Smooth muscle cell (in vitro differentiated cells): ENCODE data around the gene PPFIA4. TPM values are rescaled to one million over a fixed set of nuclear protein-coding genes. Genes with fewer than 3 reads are reported as not detected.

ENCODE experiments used
- DNase-seq: peaks from one replicate; lab custom pipeline; 2025; ENCODE audit not compliant: unreplicated experiment; lab: John Stamatoyannopoulos, UW
- H2AFZ ChIP-seq: fragments of 200-600 bp; sonication (generic); 2 replicates; pipeline ENCODE4 v1.6.0; 2016; ENCODE audit warnings: antibody characterized with exemption, low read depth, mild to moderate bottlenecking
- H3F3A ChIP-seq: fragments of 200-600 bp; sonication (generic); 2 replicates; pipeline ENCODE4 v1.6.0; 2017; ENCODE audit warnings: antibody characterized with exemption, low read depth
- H3K27ac ChIP-seq: fragments of 200-600 bp; sonication (generic); 2 replicates; pipeline ENCODE4 v1.5.1; 2016; ENCODE audit warnings: low read depth, mild to moderate bottlenecking
- H3K27me3 ChIP-seq: fragments of 200-600 bp; sonication (generic); 2 replicates; pipeline ENCODE4 v1.6.1; 2016; ENCODE audit warnings: low read depth, mild to moderate bottlenecking
- H3K36me3 ChIP-seq: fragments of 200-600 bp; sonication (generic); 2 replicates; pipeline ENCODE4 v1.5.1; 2016; ENCODE audit warnings: low read depth
- H3K4me1 ChIP-seq: fragments of 200-600 bp; sonication (generic); 2 replicates; pipeline ENCODE4 v1.5.1; 2016; ENCODE audit warnings: low read depth
- H3K4me2 ChIP-seq: fragments of 200-600 bp; sonication (generic); 2 replicates; pipeline ENCODE4 v1.6.0; 2016; ENCODE audit warnings: mild to moderate bottlenecking
- H3K4me3 ChIP-seq: fragments of 200-600 bp; sonication (generic); 2 replicates; pipeline ENCODE4 v1.5.1; 2016; ENCODE audit warnings: mild to moderate bottlenecking
- H3K79me2 ChIP-seq: fragments of 200-600 bp; sonication (generic); 2 replicates; pipeline ENCODE4 v1.6.0; 2016; ENCODE audit warnings: low read depth, mild to moderate bottlenecking
- H3K9ac ChIP-seq: fragments of 200-600 bp; sonication (generic); 2 replicates; pipeline ENCODE4 v1.6.0; 2016; ENCODE audit warnings: low read depth
- H3K9me3 ChIP-seq: fragments of 200-600 bp; sonication (generic); replicated peaks from 2 replicates; pipeline ENCODE4 v1.5.1; 2016; ENCODE audit warnings: low read depth
- H4K20me1 ChIP-seq: fragments of 200-600 bp; sonication (generic); 2 replicates; pipeline ENCODE4 v1.6.0; 2016; ENCODE audit warnings: low read depth
- WGBS: methylation state at CpG from one replicate; pipeline ENCODE4 v1.1.7; 2016; ENCODE audit warnings: low lambda C conversion rate; 5-methylcytosine and 5-hydroxymethylcytosine counted together
- polyA plus RNA-seq: library from polyadenylated mRNA; unstranded; fragments of >200 nt; fragmentation: Nextera tagmentation; extraction: Ambion mirVana; gene quantifications from 2 replicates; pipeline ENCODE4 v1.2.1, GENCODE V29; 2016
- total RNA-seq: library from RNA; depleted of rRNA; stranded (reverse); fragments of >200 nt; gene quantifications from 2 replicates; pipeline ENCODE4 v1.2.3, GENCODE V29; 2014
- TF ChIP-seq, protein P1 (sequence below): fragments of 200-600 bp; sonication (generic); IDR thresholded peaks from 2 replicates; pipeline ENCODE4 v1.5.1; 2017; ENCODE audit warnings: borderline replicate concordance, mild to moderate bottlenecking, antibody characterized with exemption; ENCODE audit not compliant: insufficient read depth, poor library complexity, severe bottlenecking

PPFIA4 gene
- total and polyA plus RNA-seq, 2 experiments from 2014 or later: 6.5 to 10.8 TPM

DNA sequence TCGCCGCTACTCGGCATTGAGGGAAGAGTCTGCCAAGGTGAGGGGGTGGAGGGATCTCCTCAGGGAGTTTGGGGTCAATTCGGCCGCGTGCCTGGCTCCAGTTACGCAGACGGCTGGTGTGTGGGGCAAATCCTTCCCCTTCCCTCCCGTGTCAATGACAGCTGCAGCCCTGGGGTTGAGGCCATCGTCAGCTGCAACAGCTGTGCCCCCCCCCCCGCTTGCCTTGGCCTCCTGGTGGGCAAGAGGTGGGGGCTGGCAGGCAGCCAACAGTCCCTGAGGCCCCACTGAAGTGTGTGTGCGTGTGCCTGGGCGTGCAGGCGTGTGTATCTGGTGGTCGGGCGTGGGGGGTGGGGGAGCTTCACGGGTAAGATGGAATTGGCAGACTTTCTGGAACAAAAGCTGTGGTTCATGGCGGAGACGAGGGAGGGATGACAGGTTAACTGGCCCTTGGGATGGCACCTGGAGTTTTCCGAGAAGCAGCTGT, 25.6 kb downstream of the PPFIA4 start:
- H3K79me2 ChIP-seq: no peaks in the 10 kb centered on the region

DNA sequence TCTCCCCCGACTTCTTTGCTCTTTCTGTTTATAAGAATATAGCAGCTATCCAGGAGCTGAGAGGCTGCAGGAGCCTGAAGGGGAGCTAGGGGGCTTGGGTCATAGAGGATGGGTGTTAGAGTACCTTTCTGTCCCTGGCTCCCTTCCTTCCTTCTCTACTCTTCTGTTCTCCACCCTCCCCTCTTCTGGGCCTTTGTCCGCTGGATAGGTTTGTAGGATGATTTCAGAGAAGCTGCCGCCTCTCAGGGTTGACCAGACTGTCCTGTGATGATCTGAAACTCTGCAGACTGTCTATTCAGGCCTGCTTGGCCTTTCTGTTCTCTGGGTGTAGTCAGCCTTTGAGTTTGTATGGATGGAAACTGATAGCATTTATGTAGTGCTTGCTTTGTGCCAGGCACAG, 26.3 kb downstream of the PPFIA4 start:
- TF ChIP-seq, protein P1, sequence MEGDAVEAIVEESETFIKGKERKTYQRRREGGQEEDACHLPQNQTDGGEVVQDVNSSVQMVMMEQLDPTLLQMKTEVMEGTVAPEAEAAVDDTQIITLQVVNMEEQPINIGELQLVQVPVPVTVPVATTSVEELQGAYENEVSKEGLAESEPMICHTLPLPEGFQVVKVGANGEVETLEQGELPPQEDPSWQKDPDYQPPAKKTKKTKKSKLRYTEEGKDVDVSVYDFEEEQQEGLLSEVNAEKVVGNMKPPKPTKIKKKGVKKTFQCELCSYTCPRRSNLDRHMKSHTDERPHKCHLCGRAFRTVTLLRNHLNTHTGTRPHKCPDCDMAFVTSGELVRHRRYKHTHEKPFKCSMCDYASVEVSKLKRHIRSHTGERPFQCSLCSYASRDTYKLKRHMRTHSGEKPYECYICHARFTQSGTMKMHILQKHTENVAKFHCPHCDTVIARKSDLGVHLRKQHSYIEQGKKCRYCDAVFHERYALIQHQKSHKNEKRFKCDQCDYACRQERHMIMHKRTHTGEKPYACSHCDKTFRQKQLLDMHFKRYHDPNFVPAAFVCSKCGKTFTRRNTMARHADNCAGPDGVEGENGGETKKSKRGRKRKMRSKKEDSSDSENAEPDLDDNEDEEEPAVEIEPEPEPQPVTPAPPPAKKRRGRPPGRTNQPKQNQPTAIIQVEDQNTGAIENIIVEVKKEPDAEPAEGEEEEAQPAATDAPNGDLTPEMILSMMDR: no peak
- no peaks in the 10 kb centered on the region for H3F3A ChIP-seq
- no peak overlapping the region for H2AFZ ChIP-seq
- peaks cover 4% of the 10 kb centered on the region for H3K4me1 ChIP-seq
- 91% methylated on average over 3 of the region's 3 CpGs for WGBS
- no peak overlapping the region for H3K27ac ChIP-seq
- no peak for DNase-seq
- no peaks in the 10 kb centered on the region for H3K9me3 ChIP-seq
- H3K36me3 ChIP-seq: no peaks in the 10 kb centered on the region
- H3K4me2 ChIP-seq: no peak overlapping the region
- H3K9ac ChIP-seq: no peak overlapping the region
- H4K20me1 ChIP-seq: peaks cover 8% of the 10 kb centered on the region
- H3K27me3 ChIP-seq: no peaks in the 10 kb centered on the region
- no peaks in the 10 kb centered on the region for H3K79me2 ChIP-seq
- H3K4me3 ChIP-seq: no peak overlapping the region

More for the DNA sequence above, 25.6 kb downstream of the PPFIA4 start:
- no peak overlapping the region for H3K9ac ChIP-seq
- H3K27ac ChIP-seq: no peak overlapping the region
- TF ChIP-seq, protein P1: no peak
- peaks cover 5% of the 10 kb centered on the region for H3K4me1 ChIP-seq
- no peak overlapping the region for H2AFZ ChIP-seq
- H3F3A ChIP-seq: peaks cover 2% of the 10 kb centered on the region
- no peak overlapping the region for H3K4me2 ChIP-seq
- no peaks in the 10 kb centered on the region for H3K27me3 ChIP-seq
- H3K36me3 ChIP-seq: no peaks in the 10 kb centered on the region
- H3K4me3 ChIP-seq: no peak overlapping the region
- peaks cover 15% of the 10 kb centered on the region for H4K20me1 ChIP-seq
- DNase-seq: no peak
- no peaks in the 10 kb centered on the region for H3K9me3 ChIP-seq
- 67% methylated on average over 20 of the region's 20 CpGs for WGBS

DNA sequence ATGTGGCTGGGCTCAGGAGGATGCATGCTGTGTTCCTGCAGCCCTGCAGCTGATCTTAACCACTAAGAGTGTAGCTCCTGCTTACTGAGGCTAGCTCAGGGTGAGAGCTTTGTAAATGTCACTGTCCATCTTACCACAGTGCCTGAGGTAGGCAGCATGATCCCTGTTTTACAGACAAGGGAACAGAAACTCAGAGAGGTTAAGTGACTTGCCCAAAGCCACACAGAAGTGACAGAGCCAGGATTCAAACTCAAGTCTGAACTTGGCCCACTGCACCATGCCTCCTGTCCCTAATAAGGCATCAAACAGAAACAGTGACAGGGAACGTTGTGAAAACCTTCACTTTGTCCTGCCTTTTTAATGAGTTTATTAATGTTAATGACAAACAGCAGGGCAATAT, 27.9 kb downstream of the PPFIA4 start:
- Histone ChIP-seq H3K36me3 (no peaks in the 10 kb centered on the region), H3F3A (no peaks in the 10 kb centered on the region), H3K9me3 (no peaks in the 10 kb centered on the region), H3K4me1 (peaks cover 4% of the 10 kb centered on the region), H3K9ac (no peak overlapping the region), H3K27ac (no peak overlapping the region), H2AFZ (no peak overlapping the region), H3K4me3 (no peak overlapping the region), H3K4me2 (no peak overlapping the region), H3K27me3 (no peaks in the 10 kb centered on the region), H4K20me1 (no peaks in the 10 kb centered on the region), H3K79me2 (no peaks in the 10 kb centered on the region)
- DNase-seq: no peak
- TF ChIP-seq, protein P1: no peak
- WGBS: 64% methylated on average over 1 of the region's 1 CpG

DNA sequence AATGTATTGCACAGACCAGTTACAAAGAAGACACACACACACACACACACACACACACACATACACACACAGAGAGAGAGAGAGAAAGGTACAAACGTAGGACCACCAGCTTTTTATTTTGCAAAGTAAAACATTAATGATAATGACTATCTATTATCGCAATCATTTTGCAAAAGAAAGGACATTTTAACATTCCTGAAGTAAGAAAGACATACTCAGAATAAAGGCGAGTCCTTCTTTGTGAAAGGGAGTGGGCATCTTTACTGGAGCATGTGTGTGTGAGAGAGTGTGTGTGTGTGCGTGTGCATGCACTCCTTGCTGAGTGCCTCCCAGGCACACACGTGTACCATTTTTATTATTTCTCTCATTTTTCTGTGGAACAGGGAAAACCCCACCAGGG, 28.4 kb downstream of the PPFIA4 start:
- no peak for DNase-seq
- H4K20me1 ChIP-seq: no peaks in the 10 kb centered on the region
- no peaks in the 10 kb centered on the region for H3K79me2 ChIP-seq
- H3F3A ChIP-seq: no peaks in the 10 kb centered on the region
- H2AFZ ChIP-seq: no peak overlapping the region
- 88% methylated on average over 5 of the region's 5 CpGs for WGBS
- H3K4me2 ChIP-seq: no peak overlapping the region
- no peaks in the 10 kb centered on the region for H3K27me3 ChIP-seq
- H3K27ac ChIP-seq: no peak overlapping the region
- no peaks in the 10 kb centered on the region for H3K9me3 ChIP-seq
- no peak overlapping the region for H3K4me3 ChIP-seq
- H3K4me1 ChIP-seq: peaks cover 4% of the 10 kb centered on the region
- no peak overlapping the region for H3K9ac ChIP-seq
- H3K36me3 ChIP-seq: no peaks in the 10 kb centered on the region
- TF ChIP-seq, protein P1: no peak
